NCI-H524 (cell line): ENCODE results near the gene STK24.

Experiments
- DNase-seq, 2 experiments: peaks; one replicate each; lab custom pipeline; 2025; lab: John Stamatoyannopoulos, UW

Gene STK24

GRCh38 chr13:98451676-98452470, 125.0 kb downstream of the STK24 start:
- no peak for DNase-seq

- no peak for DNase-seq
Observed at GRCh38 chr13:98450539-98451111, 126.3 kb downstream of the STK24 start.

GRCh38 chr13:98450026-98450425, 126.9 kb downstream of the STK24 start:
- no peak for DNase-seq

- DNase-seq: no peak
Observed at GRCh38 chr13:98449273-98449672, 127.6 kb downstream of the STK24 start.

GRCh38 chr13:98448642-98448928, 128.3 kb downstream of the STK24 start:
- DNase-seq: no peak

- DNase-seq: peak in 1 of 2 experiments; percentile 38
Observed at GRCh38 chr13:98447881-98448641, 128.8 kb downstream of the STK24 start.

GRCh38 chr13:98447130-98447529, 129.8 kb downstream of the STK24 start:
- DNase-seq: no peak

GRCh38 chr13:98446234-98446621, 130.7 kb downstream of the STK24 start:
- DNase-seq: no peak

- DNase-seq: peak in 1 of 2 experiments; percentile 44
Observed at GRCh38 chr13:98445340-98446233, 131.3 kb downstream of the STK24 start.

- no peak for DNase-seq
Observed at GRCh38 chr13:98444381-98444780, 132.5 kb downstream of the STK24 start.

- no peak for DNase-seq
Observed at GRCh38 chr13:98443800-98444325, 133.0 kb downstream of the STK24 start.

- DNase-seq: no peak
Observed at GRCh38 chr13:98443329-98443728, 133.6 kb downstream of the STK24 start.

GRCh38 chr13:98442391-98443230, 134.3 kb downstream of the STK24 start:
- no peak for DNase-seq

- DNase-seq: no peak
Observed at GRCh38 chr13:98441056-98441676, 135.7 kb downstream of the STK24 start.

GRCh38 chr13:98440390-98441055, 136.4 kb downstream of the STK24 start:
- DNase-seq: no peak

- no peak for DNase-seq
Observed at GRCh38 chr13:98439896-98440295, 137.0 kb downstream of the STK24 start.

- DNase-seq: no peak
Observed at GRCh38 chr13:98439126-98439828, 137.6 kb downstream of the STK24 start.

- DNase-seq: no peak
Observed at GRCh38 chr13:98438246-98439125, 138.4 kb downstream of the STK24 start.
